ENCODE results near the gene PSKH1.
A peak's percentile ranks its signal among the peaks of the same experiment; 100 is the strongest.
"Not testable (repeated sequence)": the region's sequence is repeated elsewhere in the genome, so short reads cannot be mapped to it uniquely, and the experiment has no call there.

PSKH1 gene

DNA sequence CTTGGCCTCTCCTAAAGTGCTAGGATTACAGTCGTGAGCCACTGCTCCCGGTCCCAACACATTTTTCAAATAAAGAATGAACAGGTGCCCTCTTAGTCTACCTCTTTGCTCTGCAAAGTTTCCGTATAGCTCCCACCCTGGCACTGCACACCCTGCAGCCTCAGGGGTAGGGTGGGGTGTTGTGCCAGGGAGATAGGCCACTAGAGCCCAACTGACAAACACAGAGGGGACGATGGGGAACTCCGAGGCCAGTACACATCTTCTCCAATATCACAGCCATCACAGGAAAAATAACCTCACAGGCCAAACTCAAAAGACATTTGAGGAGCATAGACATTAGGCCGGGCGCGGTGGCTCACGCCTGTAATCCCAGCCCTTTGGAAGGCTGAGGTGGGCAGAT is 78.1 kb downstream of the PSKH1 start:
- no peak for ATAC-seq (replicated peaks)
- H3K27me3 Mint-ChIP-seq: peaks cover 0 to 3% of the 10 kb centered on the region in 2 donors
- H3K36me3 Mint-ChIP-seq (ENCODE audit: insufficient read depth): no peaks in the 10 kb centered on the region
- peaks cover 19 to 22% of the 10 kb centered on the region in 2 donors for H3K4me1 Mint-ChIP-seq (ENCODE audit: low read depth in 2 of 2)
- H3K9me3 Mint-ChIP-seq: no peaks in the 10 kb centered on the region
- DNase-seq: no peak
- H3K4me3 Mint-ChIP-seq: no peak overlapping the region
- H3K27ac Mint-ChIP-seq: peak overlapping the region in 1 of 2 donors; percentile 30

- H3K27me3 Mint-ChIP-seq; ATAC-seq (replicated peaks); H3K27ac Mint-ChIP-seq; H3K9me3 Mint-ChIP-seq; H3K4me3 Mint-ChIP-seq; DNase-seq; H3K36me3 Mint-ChIP-seq (ENCODE audit: insufficient read depth): not testable (repeated sequence)
- peaks cover 12 to 16% of the 10 kb centered on the region in 2 donors for H3K4me1 Mint-ChIP-seq (ENCODE audit: low read depth in 2 of 2)
These were observed 79.2 kb downstream of the PSKH1 start for GRCh38 chr16:67972285-67972684.

- no peak for ATAC-seq (replicated peaks)
These were observed 82.5 kb downstream of the PSKH1 start for GRCh38 chr16:67975321-67976105.

DNA sequence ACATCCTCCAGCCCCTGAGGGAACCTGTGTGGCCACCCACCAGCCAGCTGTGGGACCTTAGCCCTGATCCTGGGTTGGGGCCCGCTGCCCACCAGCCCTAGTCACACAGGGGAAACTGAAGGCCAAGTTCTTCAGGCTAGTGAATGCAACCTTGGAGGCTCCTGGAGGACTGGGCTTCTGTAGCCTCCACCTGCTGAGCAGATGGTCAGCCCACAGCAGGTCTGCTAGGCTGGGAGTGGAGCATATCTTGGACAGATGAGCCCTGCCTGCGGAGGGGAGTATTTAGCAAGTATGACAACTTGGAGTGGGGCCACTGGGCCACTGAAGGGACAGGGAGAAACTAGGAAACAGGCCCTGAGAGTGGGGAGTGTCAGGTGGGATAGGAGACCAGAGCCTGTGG is 83.2 kb downstream of the PSKH1 start:
- Mint-ChIP-seq H3K4me1 (ENCODE audit: low read depth in 2 of 2) (peaks cover 0 to 1% of the 10 kb centered on the region in 2 donors), H3K4me3 (no peak overlapping the region), H3K27me3 (peaks cover 0 to 8% of the 10 kb centered on the region in 2 donors), H3K27ac (peak overlapping the region in 1 of 2 donors; percentile 79), H3K36me3 (ENCODE audit: insufficient read depth) (no peaks in the 10 kb centered on the region), H3K9me3 (no peaks in the 10 kb centered on the region)
- DNase-seq (no peak), ATAC-seq (replicated peaks) (no peak)

More at GRCh38 chr16:67975321-67976105, 82.5 kb downstream of the PSKH1 start:
- Mint-ChIP-seq H3K9me3 (no peaks in the 10 kb centered on the region), H3K27me3 (peaks cover 0 to 8% of the 10 kb centered on the region in 2 donors), H3K4me3 (no peak overlapping the region), H3K27ac (no peak overlapping the region), H3K4me1 (ENCODE audit: low read depth in 2 of 2) (peaks cover 0 to 1% of the 10 kb centered on the region in 2 donors), H3K36me3 (ENCODE audit: insufficient read depth) (no peaks in the 10 kb centered on the region)
- DNase-seq: no peak

GRCh38 chr16:67977005-67977404 is 84.0 kb downstream of the PSKH1 start:
- Mint-ChIP-seq H3K27ac (no peak overlapping the region), H3K9me3 (no peaks in the 10 kb centered on the region), H3K4me1 (ENCODE audit: low read depth in 2 of 2) (peaks cover 0 to 1% of the 10 kb centered on the region in 2 donors), H3K27me3 (peaks cover 0 to 8% of the 10 kb centered on the region in 2 donors), H3K36me3 (ENCODE audit: insufficient read depth) (no peaks in the 10 kb centered on the region), H3K4me3 (no peak overlapping the region)
- ATAC-seq (replicated peaks) (no peak), DNase-seq (no peak)

GRCh38 chr16:67977469-67978227 is 84.6 kb downstream of the PSKH1 start:
- Mint-ChIP-seq H3K36me3 (ENCODE audit: insufficient read depth) (no peaks in the 10 kb centered on the region), H3K9me3 (no peaks in the 10 kb centered on the region), H3K4me1 (ENCODE audit: low read depth in 2 of 2) (peaks cover 0 to 1% of the 10 kb centered on the region in 2 donors), H3K4me3 (no peak overlapping the region), H3K27ac (no peak overlapping the region), H3K27me3 (peaks cover 0 to 8% of the 10 kb centered on the region in 2 donors)
- DNase-seq (no peak), ATAC-seq (replicated peaks) (no peak)

All from effector memory CD8-positive, alpha-beta T cell (primary cell).